GM12801 (cell line): ENCODE measurements around the gene MAU2.

Experiments
- CTCF ChIP-seq: IDR thresholded peaks from one replicate; pipeline ENCODE4 v1.5.1; 2011; ENCODE audit warnings: control low read depth; ENCODE audit not compliant: insufficient read length; ENCODE audit errors: extremely low read depth

Gene MAU2

DNA sequence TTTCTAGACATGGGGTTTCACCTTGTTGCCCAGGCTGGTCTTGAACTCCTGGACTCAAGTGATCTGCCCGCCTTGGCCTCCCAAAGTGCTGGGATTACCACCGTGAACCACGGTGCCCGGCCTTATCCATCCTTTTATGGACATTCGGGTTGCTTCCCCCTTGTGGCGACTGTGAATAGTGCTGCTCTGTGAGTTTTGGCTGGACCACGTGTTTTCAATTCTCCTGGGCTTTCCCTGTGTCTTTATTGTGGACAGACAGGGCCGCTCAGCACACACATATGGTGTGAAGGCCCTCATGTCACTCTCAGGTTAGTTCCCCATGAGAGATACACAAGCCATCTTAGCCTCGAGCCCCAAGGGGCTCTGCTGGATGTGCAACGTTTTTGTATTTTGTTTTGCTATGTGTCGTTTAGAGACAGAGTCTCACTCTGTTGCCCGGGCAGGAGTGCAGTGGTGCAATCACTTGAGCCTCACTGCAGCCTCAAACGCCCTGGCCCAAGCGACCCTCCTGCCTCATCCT is 40.5 kb downstream of the MAU2 start:
- TF ChIP-seq CTCF, result peak; percentile 29

- TF ChIP-seq CTCF, result no peak
These were observed 41.4 kb downstream of the MAU2 start for GRCh38 chr19:19362075-19362474.

DNA sequence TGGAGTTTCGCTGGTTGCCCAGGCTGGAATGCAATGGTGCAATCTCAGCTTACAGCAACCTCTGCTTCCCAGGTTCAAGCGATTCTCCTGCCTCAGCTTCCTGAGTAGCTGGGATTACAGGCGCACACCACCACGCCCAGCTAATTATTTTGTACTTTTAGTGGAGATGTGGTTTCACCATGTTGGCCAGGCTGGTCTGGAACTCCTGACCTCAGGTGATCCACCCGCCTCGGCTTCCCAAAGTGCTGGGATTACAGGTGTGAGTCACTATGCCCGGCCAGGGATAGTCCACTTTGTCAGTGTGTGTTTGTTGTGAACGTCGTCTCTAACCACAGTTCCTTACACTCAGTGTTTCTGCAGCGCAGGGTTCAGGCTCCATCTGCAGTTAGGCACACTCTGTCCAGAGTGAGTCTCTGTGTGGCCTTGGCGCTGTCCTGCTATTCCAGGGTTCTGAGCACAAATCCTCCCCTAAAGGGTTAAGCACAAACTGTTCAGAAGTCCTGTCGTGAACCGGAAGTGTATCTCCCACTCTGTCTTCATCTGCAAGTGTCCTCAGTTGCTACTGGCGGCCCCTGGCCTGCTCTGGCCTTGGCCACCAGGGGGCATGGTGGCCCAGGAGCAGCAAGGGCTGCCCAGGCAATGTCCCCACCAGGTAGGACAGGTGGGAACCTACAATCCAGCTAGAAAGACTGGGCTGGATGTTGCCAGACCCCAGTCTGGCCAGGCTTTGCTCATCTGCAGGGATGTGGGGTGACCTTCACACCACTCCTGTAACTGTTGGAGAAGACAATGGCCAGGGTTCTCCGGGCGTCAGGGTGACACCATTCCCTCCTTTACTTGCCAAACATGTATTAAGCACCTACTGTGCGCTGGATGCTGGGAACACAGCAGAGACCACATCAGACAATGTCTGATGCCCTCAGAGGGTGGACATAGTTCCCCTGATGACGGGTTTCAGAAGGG is 46.1 kb downstream of the MAU2 start:
- no peak for TF ChIP-seq CTCF

- no peak for TF ChIP-seq CTCF
These were observed 47.5 kb downstream of the MAU2 start for GRCh38 chr19:19368087-19368486.

- no peak for TF ChIP-seq CTCF
These were observed 50.4 kb downstream of the MAU2 start for GRCh38 chr19:19371059-19371458.

GRCh38 chr19:19372656-19373416 is 52.2 kb downstream of the MAU2 start:
- TF ChIP-seq CTCF, result no peak

GRCh38 chr19:19379527-19379926 is 58.9 kb downstream of the MAU2 start:
- TF ChIP-seq CTCF, result no peak
